ENCODE data around the gene FANCC. TPM values are rescaled to one million over a fixed set of nuclear protein-coding genes. Genes with fewer than 3 reads are reported as not detected.

Gene FANCC
- total RNA-seq, 1 experiment from 2014 or later: 19.4 TPM

GRCh38 chr9:95075700-95076099 is 241.8 kb downstream of the FANCC start:
- CTCF ChIA-PET: no interaction called here

More at GRCh38 chr9:95075700-95076099, 241.8 kb downstream of the FANCC start:
- no peak overlapping the region for H3K4me3 ChIP-seq (replicated peaks in 1 of 2; ENCODE audit: low read depth in 1 of 2, low read length in 2 of 2)
- H3K9me2 ChIP-seq (ENCODE audit: insufficient read depth): no peaks in the 10 kb centered on the region
- 0 out of 2 replicates have a peak, but pooled peaks cover under 1% of the 10 kb centered on the region for H4K20me1 ChIP-seq (ENCODE audit: insufficient read depth)
- DNase-seq (ENCODE audit: low read depth, low spot score): no peak
- no peak overlapping the region for H3K27ac ChIP-seq (ENCODE audit: low read depth, low read length)
- ChIA-PET POLR2A (no interaction called here), RAD21 (ENCODE audit: low non-redundant PET in 1 of 2, low total read pairs in 2 of 2, uncharacterized antibody in 2 of 2, unreplicated experiment in 2 of 2) (no interaction called here)
- no peaks in the 10 kb centered on the region for H3K9me3 ChIP-seq (ENCODE audit: control insufficient read depth in 1 of 2, insufficient read depth in 1 of 2, low read depth in 1 of 2, low read length in 2 of 2)
- no peak overlapping the region for H2AFZ ChIP-seq (ENCODE audit: low read depth, low read length, poor library complexity, severe bottlenecking)
- BruUV-seq (replicated peaks): no TSS peak
- H3K9ac ChIP-seq (ENCODE audit: low read length): no peak overlapping the region
- H3K4me1 ChIP-seq (ENCODE audit: control insufficient read depth in 1 of 2, insufficient read depth in 2 of 2, low read length in 2 of 2): peaks cover 0 to 5% of the 10 kb centered on the region in 2 experiments; a peak in 2 of 4 replicates
- no peaks in the 10 kb centered on the region for H3K27me3 ChIP-seq (ENCODE audit: insufficient read depth, low read length)
- H3K36me3 ChIP-seq (ENCODE audit: control insufficient read depth in 1 of 2, insufficient read depth in 2 of 2, low read length in 2 of 2): no peaks in the 10 kb centered on the region
- H3K79me2 ChIP-seq (ENCODE audit: insufficient read depth, low read length): no peaks in the 10 kb centered on the region
- intact Hi-C loops (cut with micrococcal nuclease): no loop called here
- ATAC-seq: no peak
- no peak overlapping the region for H3K4me2 ChIP-seq (ENCODE audit: low read length)
- TF ChIP-seq ZBTB33 (IDR thresholded peaks at IDR 0.05; ENCODE audit: extremely low read depth, insufficient replicate concordance, low read length): no peak
- TF ChIP-seq YY1 (IDR thresholded peaks at IDR 0.05; ENCODE audit: extremely low read depth, insufficient replicate concordance, low read depth, low read length): no peak
- no peak for TF ChIP-seq SIN3A (IDR thresholded peaks at IDR 0.05; ENCODE audit: low read depth)
- no peak for TF ChIP-seq CTCF (IDR thresholded peaks at IDR 0.05 in 2 of 3, conservative IDR thresholded peaks at IDR 0.05 in 1 of 3; ENCODE audit: borderline replicate concordance in 1 of 3, insufficient read depth in 1 of 3, low read depth in 2 of 3, low read length in 2 of 3)
- no peak for TF ChIP-seq POLR2A (IDR thresholded peaks at IDR 0.05; ENCODE audit: borderline replicate concordance, extremely low read depth, insufficient read depth, insufficient read length)
- no peak for TF ChIP-seq RAD21 (IDR thresholded peaks at IDR 0.05; ENCODE audit: low read depth)
- no peak for TF ChIP-seq ATF3 (IDR thresholded peaks at IDR 0.05)
